Measurements from ENCODE around the gene C20orf204.
A peak's percentile ranks its signal among the peaks of the same experiment; 100 is the strongest.

GRCh38 chr20:64041040-64041780 lies 5.2 kb downstream of the C20orf204 start:
- TF ChIP-seq STAT3 (IDR thresholded peaks at IDR 0.05; ENCODE audit: low read depth, low read length) (no peak), POLR2A (IDR thresholded peaks at IDR 0.05; ENCODE audit: low read depth, low read length) (peak; percentile 55), EZH2 (IDR thresholded peaks at IDR 0.05; ENCODE audit: borderline replicate concordance, control insufficient read depth, low read depth, low read length) (no peak), CTCF (IDR thresholded peaks at IDR 0.05 in 2 of 3, conservative IDR thresholded peaks at IDR 0.05 in 1 of 3; ENCODE audit: control insufficient read depth in 2 of 3, extremely low read depth in 1 of 3, insufficient read depth in 1 of 3, low read depth in 3 of 3, low read length in 3 of 3) (no peak), POLR2AphosphoS5 (IDR thresholded peaks at IDR 0.05; ENCODE audit: low read length) (no peak; the same call in 1 of the 2 replicates), ATF2 (IDR thresholded peaks at IDR 0.05; ENCODE audit: low read length) (no peak), ATF3 (IDR thresholded peaks at IDR 0.05; ENCODE audit: borderline replicate concordance, extremely low read depth, low read depth, low read length) (no peak), TCF3 (IDR thresholded peaks at IDR 0.05; ENCODE audit: borderline replicate concordance, insufficient read depth, low read depth, low read length) (no peak), YY1 (IDR thresholded peaks at IDR 0.05; ENCODE audit: low read depth, low read length) (no peak), STAT1 (conservative IDR thresholded peaks at IDR 0.05) (no peak)

Data from GM12878 (cell line).